Measurements from ENCODE around the gene TTC9. TPM values are rescaled to one million over a fixed set of nuclear protein-coding genes. Genes with fewer than 3 reads are reported as not detected.

Gene TTC9
- total RNA-seq, 1 experiment from 2014 or later: 9.3 TPM

- H3K36me3 ChIP-seq (ENCODE audit: low read depth): no peaks in the 10 kb centered on the region
- no peak for TF ChIP-seq EZH2 (IDR thresholded peaks at IDR 0.05; ENCODE audit: low read depth)
- TF ChIP-seq CTCF (conservative IDR thresholded peaks at IDR 0.05): no peak
- H3K4me1 ChIP-seq (replicated peaks; ENCODE audit: insufficient read depth): peaks cover 20% of the 10 kb centered on the region
- peak overlapping the region; percentile 89 for H3K27ac ChIP-seq
- peak in 1 of 2 experiments; percentile 70 for DNase-seq
- H3K9me3 ChIP-seq (ENCODE audit: insufficient read depth, low read depth): peaks cover 20% of the 10 kb centered on the region
- TSS peak; percentile 23 for BruUV-seq (replicated peaks)
- POLR2A ChIA-PET (ENCODE audit: unreplicated experiment): interaction anchor here (0.6 to 0.7 kb wide), 3 partner anchors 173 to 314 kb away, joined by 3 to 6 read pairs (median 4); partner anchors contain the start of gene MAP3K9
- CTCF ChIA-PET: no interaction called here
- intact Hi-C loops (cut with micrococcal nuclease; ENCODE audit: unreplicated experiment): no loop called here
- H4K20me1 ChIP-seq (ENCODE audit: insufficient read depth): no peaks in the 10 kb centered on the region
- no peaks in the 10 kb centered on the region for H3K79me2 ChIP-seq (ENCODE audit: low read depth)
- no peaks in the 10 kb centered on the region for H3K9me2 ChIP-seq (ENCODE audit: insufficient read depth)
- no peak overlapping the region for H2AFZ ChIP-seq
- H3K27me3 ChIP-seq (ENCODE audit: insufficient read depth, low read depth): no peaks in the 10 kb centered on the region
- H3K4me2 ChIP-seq: no peak overlapping the region
- no peak overlapping the region for H3K4me3 ChIP-seq
- H3F3A ChIP-seq (ENCODE audit: insufficient read depth, low read depth): peaks cover 20% of the 10 kb centered on the region
Measured at GRCh38 chr14:70635971-70636595, 5.6 kb upstream of the TTC9 start.

- H3K4me1 ChIP-seq (replicated peaks; ENCODE audit: insufficient read depth): peaks cover 28% of the 10 kb centered on the region
- DNase-seq: no peak
- no peak overlapping the region for H3K27ac ChIP-seq
- H3K27me3 ChIP-seq (ENCODE audit: insufficient read depth, low read depth): no peaks in the 10 kb centered on the region
- H3F3A ChIP-seq (ENCODE audit: insufficient read depth, low read depth): peaks cover 20% of the 10 kb centered on the region
- no peak overlapping the region for H2AFZ ChIP-seq
- no peaks in the 10 kb centered on the region for H3K9me2 ChIP-seq (ENCODE audit: insufficient read depth)
- no peak overlapping the region for H3K4me2 ChIP-seq
- TF ChIP-seq CTCF (conservative IDR thresholded peaks at IDR 0.05): no peak
- no peak for TF ChIP-seq EZH2 (IDR thresholded peaks at IDR 0.05; ENCODE audit: low read depth)
- H3K4me3 ChIP-seq: no peak overlapping the region
- peaks cover 20% of the 10 kb centered on the region for H3K9me3 ChIP-seq (ENCODE audit: insufficient read depth, low read depth)
- no TSS peak for BruUV-seq (replicated peaks)
- no peaks in the 10 kb centered on the region for H4K20me1 ChIP-seq (ENCODE audit: insufficient read depth)
- CTCF ChIA-PET: no interaction called here
- POLR2A ChIA-PET (ENCODE audit: unreplicated experiment): no interaction called here
- no peaks in the 10 kb centered on the region for H3K36me3 ChIP-seq (ENCODE audit: low read depth)
- intact Hi-C loops (cut with micrococcal nuclease; ENCODE audit: unreplicated experiment): no loop called here
- H3K79me2 ChIP-seq (ENCODE audit: low read depth): no peaks in the 10 kb centered on the region
Measured at GRCh38 chr14:70638416-70638815, 3.3 kb upstream of the TTC9 start.

GRCh38 chr14:70640938-70641547 lies 673 bp upstream of the TTC9 start:
- Histone ChIP-seq H3K27ac (0 out of 2 replicates have a peak overlapping the region, but pooled peaks have one; percentile 1), H2AFZ (peak overlapping the region; percentile 74), H3K4me3 (peak overlapping the region; percentile 97), H3K9me2 (ENCODE audit: insufficient read depth) (no peaks in the 10 kb centered on the region), H3K4me1 (replicated peaks; ENCODE audit: insufficient read depth) (peaks cover 32% of the 10 kb centered on the region), H3F3A (ENCODE audit: insufficient read depth, low read depth) (peaks cover 15% of the 10 kb centered on the region), H3K4me2 (peak overlapping the region; percentile 74), H3K79me2 (ENCODE audit: low read depth) (no peaks in the 10 kb centered on the region), H3K36me3 (ENCODE audit: low read depth) (no peaks in the 10 kb centered on the region), H4K20me1 (ENCODE audit: insufficient read depth) (no peaks in the 10 kb centered on the region), H3K27me3 (ENCODE audit: insufficient read depth, low read depth) (no peaks in the 10 kb centered on the region), H3K9me3 (ENCODE audit: insufficient read depth, low read depth) (peaks cover 7% of the 10 kb centered on the region)
- ChIA-PET CTCF (interaction anchor here (0.6 kb wide), 1 partner anchor 177 kb away, joined by 13 read pairs; no protein-coding TSS in a partner anchor), POLR2A (ENCODE audit: unreplicated experiment) (no interaction called here)
- BruUV-seq (replicated peaks): TSS peak; percentile 62
- peak; percentile 47 to 77 for DNase-seq
- intact Hi-C loops (cut with micrococcal nuclease; ENCODE audit: unreplicated experiment): loop anchor here (1.0 to 2.0 kb wide), 5 partner anchors 24 to 168 kb away; partner anchors contain the start of gene MAP3K9
- TF ChIP-seq EZH2 (IDR thresholded peaks at IDR 0.05; ENCODE audit: low read depth) (no peak), CTCF (conservative IDR thresholded peaks at IDR 0.05) (no peak)

Measured in PC-9 (cell line).